D721Med (cell line): Measurements from ENCODE around the gene IMMP2L.
"Not testable (repeated sequence)": the region's sequence is repeated elsewhere in the genome, so short reads cannot be mapped to it uniquely, and the experiment has no call there.

ENCODE experiments used
- DNase-seq: peaks from one replicate; pipeline ENCODE4 v3.0.0; 2011; ENCODE audit warnings: low spot score; ENCODE audit not compliant: insufficient read length
- FAIRE-seq: peaks from 2 replicates; lab custom pipeline; 2011; peaks lifted over from hg19 to GRCh38; lab: Jason Lieb, UNC
- TF ChIP-seq, protein P1 (sequence below): IDR thresholded peaks from 2 replicates; pipeline ENCODE4 v1.5.1; 2012; ENCODE audit warnings: mild to moderate bottlenecking, control low read depth; ENCODE audit not compliant: insufficient read depth; ENCODE audit errors: missing control alignments

Gene IMMP2L

DNA sequence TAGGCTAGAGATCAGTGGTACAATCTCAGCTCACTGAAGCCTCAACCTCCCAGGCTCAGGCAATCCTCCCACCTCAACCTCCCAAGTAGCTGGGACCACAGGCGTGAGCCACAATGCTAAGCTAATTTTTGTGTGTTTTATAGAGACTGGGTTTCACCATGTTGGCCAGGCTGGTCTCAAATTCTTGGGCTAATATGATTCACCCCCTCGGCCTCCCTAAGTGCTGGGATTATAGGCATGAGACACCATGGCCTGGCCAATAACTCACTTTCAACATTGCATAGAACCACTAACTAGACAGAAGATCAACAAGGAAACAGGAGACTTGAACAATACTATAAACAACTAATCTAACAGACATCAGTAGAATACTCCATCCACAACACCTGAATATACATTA is 279.7 kb downstream of the IMMP2L start:
- no peak for DNase-seq
- TF ChIP-seq, protein P1, sequence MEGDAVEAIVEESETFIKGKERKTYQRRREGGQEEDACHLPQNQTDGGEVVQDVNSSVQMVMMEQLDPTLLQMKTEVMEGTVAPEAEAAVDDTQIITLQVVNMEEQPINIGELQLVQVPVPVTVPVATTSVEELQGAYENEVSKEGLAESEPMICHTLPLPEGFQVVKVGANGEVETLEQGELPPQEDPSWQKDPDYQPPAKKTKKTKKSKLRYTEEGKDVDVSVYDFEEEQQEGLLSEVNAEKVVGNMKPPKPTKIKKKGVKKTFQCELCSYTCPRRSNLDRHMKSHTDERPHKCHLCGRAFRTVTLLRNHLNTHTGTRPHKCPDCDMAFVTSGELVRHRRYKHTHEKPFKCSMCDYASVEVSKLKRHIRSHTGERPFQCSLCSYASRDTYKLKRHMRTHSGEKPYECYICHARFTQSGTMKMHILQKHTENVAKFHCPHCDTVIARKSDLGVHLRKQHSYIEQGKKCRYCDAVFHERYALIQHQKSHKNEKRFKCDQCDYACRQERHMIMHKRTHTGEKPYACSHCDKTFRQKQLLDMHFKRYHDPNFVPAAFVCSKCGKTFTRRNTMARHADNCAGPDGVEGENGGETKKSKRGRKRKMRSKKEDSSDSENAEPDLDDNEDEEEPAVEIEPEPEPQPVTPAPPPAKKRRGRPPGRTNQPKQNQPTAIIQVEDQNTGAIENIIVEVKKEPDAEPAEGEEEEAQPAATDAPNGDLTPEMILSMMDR = no peak
- no peak for FAIRE-seq

DNA sequence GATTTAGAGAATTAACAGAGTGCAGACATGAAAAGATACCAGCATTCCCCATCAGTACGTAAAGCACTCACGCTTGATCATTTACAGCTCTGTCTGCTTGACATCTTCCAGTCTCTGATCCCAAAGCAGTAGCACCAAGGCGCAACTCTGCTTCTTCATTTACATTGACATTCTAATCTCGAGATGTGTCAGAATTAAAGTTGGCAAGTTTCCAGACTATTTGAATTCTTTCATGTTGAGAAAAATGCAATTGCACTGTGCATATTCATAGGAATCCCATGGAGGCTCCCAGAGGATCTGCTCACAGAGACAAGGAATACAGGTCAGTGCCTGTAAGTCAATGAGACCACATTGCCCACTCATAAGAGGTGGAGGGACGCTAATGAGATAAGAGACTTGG is 287.4 kb downstream of the IMMP2L start:
- DNase-seq = no peak
- no peak for FAIRE-seq
- TF ChIP-seq, protein P1 = no peak

DNA sequence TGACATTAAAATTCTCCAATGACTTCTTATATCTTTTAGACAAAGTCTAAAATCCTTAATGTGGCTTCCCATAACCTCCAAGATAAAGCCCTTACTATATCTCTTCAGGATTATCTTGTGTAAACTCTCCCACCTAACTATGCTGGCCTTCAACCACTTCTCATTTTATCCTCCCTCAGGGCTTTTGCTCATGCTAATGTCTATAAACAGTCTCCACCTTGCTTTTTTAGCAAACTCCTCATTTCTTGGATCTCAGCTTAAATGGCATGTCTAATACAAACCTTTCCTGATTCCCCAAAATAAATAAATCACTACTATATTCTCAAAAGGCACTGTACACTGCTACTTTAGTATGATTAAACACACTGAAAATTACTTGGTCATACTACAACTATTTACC is 290.2 kb downstream of the IMMP2L start:
- no peak for DNase-seq
- TF ChIP-seq, protein P1 = no peak
- FAIRE-seq = no peak

DNA sequence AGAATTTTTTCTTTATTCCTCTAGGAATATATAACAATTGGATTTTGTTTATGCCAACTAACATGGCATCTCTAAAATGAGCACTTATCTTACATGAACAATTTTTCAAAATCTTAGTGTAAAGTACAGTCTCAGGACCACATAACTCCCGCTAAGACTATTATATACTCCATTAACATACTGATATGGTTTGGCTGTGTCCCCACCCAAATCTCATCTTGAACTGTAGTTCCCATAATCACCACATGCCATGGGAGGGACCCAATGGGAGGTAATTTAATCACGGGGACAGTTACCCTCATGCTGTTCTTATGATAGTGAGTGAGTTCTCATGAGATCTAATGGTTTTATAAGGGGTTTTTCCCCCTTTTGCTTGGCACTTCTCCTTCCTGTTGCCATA is 291.5 kb downstream of the IMMP2L start:
- FAIRE-seq = not testable (repeated sequence)

DNA sequence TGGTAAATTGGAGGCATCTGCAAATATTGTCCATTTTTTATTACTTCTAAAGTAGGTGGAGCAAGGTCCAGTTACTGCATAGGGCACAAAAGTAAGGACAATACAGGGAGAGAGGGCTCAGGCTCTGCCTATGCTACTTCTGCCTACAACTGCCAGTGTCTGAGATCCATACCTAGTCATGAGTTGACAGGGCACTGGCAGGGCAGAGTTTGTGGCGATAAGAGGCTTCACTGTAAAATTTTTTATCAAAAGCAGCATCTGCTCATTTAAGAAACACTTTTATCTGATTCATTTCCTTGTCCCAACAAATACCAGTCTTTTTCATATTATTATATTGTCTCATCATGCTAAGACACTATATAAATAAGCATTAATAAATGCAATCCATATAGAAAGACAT is 293.4 kb downstream of the IMMP2L start:
- TF ChIP-seq, protein P1 = no peak
- FAIRE-seq (no peak), DNase-seq (no peak)

More for the DNA sequence above, 291.5 kb downstream of the IMMP2L start:
- not testable (repeated sequence) for DNase-seq

DNA sequence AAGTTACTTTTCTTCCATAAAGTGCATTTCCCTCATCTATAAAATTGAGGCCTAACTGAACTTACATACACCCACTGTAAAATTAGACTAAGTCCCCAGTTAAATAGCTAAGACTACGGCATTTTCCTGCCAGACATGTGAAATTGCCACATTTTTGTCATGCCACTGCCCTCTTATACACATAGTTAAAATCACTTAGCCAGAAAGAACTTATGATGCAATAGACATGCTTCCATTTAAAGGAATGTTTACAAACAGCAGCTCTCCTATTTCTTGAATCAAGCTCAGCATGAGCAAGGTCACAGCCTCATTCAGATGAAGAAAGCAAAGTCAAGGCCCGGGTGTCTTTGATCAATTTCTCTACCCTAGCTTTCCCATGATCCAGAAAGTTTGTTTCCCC is 295.7 kb downstream of the IMMP2L start:
- FAIRE-seq = no peak
- TF ChIP-seq, protein P1 = no peak
- no peak for DNase-seq

DNA sequence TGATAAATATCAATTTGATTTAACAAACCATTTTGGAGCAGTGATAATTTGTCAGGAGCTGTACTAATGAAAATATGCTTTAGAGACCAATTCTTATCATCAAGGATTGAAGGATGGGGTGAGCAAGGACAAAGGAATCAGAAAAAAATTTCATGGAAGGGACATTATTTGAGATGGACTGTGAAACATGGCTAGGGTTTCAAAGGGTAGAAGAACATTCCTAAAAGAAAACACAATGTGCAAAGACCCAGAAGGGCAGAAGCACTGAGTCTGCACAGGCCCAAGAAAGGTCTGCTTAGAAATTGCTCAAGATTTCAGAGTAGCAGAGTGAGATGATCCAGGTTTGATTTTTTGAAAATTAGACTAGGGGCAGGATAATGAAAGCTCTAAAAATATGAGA is 296.9 kb downstream of the IMMP2L start:
- FAIRE-seq (no peak), DNase-seq (no peak)
- TF ChIP-seq, protein P1 = no peak

DNA sequence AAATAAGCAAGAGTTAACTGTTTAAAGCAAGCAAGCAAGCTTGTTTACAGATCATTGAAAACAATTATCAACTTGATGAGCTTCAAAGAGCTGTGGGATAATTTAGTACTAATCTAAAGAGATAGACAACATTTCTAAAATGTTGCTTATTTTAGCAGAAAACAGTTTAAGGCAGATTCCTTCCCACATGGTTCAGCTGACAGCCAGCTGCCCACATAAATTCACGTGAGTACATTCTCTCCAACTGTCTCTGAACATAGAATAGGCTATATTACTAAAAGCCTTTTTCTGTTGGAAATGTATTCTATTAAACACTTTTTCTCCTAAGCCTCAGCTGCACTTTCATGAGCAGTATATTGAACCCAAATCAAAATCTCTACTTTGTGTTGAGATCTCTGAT is 297.3 kb downstream of the IMMP2L start:
- TF ChIP-seq, protein P1 = no peak
- DNase-seq (no peak), FAIRE-seq (no peak)
